Activated T-cell treated with anti-CD3 and anti-CD28 coated beads for 24 hours (primary cell): ENCODE measurements around the gene MBD3L3.
"Not testable (repeated sequence)": the region's sequence is repeated elsewhere in the genome, so short reads cannot be mapped to it uniquely, and the experiment has no call there.

ENCODE experiments used
- DNase-seq: peaks from one replicate; pipeline ENCODE4 v3.0.0-alpha.2; 2020; ENCODE audit warnings: low read depth

Gene MBD3L3

GRCh38 chr19:7063339-7063738 is 4.9 kb upstream of the MBD3L3 start:
- DNase-seq: no peak

- DNase-seq: not testable (repeated sequence)
Measured at GRCh38 chr19:7059977-7060376, 1.5 kb upstream of the MBD3L3 start.

GRCh38 chr19:7056371-7056770 is 2.1 kb downstream of the MBD3L3 start:
- not testable (repeated sequence) for DNase-seq

DNA sequence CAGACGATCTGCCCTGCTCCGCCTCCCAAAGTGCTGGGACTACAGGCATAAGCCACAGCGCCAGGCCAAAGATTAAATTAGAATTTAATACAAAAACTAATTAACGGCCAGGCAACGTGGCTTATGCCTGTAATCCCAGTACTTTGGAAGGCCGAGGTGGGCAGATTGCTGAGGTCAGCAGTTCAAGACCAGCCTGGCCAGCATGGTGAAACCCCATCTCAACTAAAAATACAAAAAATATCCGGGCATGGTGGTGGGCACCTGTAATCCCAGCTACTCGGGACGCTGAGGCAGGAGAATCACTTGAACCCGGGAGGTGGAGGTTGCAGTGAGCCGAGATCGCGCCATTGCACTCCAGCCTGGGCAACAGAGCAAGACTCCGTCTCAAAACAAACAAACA is 2.8 kb downstream of the MBD3L3 start:
- DNase-seq: not testable (repeated sequence)

DNA sequence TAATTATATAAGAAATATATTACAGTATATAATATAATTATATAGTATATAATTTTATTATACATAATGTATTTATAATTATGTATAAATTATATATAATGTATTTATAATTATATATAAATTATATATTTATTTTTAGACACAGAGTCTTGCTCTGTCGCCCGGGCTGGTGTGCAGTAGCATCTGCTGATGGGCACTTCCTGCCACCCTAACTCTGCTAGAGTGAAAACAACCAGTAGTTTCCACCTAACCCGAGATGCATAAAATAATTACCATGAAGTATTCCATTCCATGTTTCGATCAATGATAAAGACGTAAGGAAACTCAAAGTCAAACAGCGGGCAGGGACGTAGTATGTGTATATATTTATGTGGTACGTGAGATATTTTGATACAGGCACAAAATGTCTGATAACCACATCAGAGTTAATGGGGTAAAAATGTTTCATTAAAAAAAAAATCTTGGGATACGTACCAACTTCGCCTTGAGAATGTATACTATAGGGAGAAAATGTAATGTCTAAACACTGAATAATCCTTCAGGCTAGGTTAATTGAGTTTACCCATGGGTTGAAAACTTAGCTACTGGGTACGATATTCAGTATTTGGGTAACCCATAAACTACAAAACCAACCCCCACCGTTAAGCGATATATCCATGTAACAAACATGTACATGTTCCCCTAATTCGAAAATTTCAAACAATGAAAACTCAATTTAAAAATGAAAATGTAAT is 3.7 kb downstream of the MBD3L3 start:
- DNase-seq: not testable (repeated sequence)

- not testable (repeated sequence) for DNase-seq
Measured at GRCh38 chr19:7052896-7053295, 5.6 kb downstream of the MBD3L3 start.

- DNase-seq: not testable (repeated sequence)
Measured at GRCh38 chr19:7051421-7051820, 7.1 kb downstream of the MBD3L3 start.

- not testable (repeated sequence) for DNase-seq
Measured at GRCh38 chr19:7049021-7049420, 9.5 kb downstream of the MBD3L3 start, which contains the start of gene MBD3L2. MBD3L2 (plus strand) TSS chr19:7049321; CDS start chr19:7049374, 53 bp downstream.

DNA sequence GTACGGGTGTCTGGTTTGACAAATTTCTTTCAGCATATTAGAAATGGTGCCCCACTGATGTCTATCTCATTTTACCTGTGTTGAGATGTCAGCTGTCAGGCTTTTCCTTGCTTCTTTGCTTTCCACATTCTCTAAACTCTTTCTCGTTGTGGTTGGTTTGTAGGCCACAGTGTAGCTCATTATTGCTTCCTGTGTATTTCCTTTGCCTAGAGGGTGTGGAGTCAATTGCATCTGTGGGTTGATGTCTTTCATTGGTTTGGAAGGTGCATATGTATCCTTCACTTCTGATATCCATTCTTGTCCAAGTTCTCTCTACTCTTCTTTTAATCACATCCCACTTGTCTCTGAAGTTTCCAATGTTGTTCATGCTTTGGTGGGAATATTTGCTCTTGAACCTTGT is 16.9 kb downstream of the MBD3L3 start:
- not testable (repeated sequence) for DNase-seq

DNA sequence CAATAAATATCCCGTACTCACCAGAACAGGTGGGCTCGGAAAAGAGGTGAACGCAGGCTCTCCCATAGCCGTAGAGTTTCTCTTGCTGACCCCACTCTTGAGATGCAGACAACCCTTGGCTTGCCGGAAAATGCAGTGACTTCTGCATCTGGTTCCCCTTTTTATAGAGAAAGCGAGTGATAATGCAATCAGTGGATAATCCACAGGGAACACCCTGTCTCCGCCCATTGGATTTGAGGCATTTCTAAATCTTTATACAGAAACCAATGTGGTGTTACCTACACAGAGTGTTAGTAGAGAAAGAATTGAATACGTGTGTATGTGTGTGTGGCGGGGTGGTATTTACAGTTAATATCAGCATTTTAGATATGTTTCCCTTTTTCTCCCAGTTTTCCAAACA is 18.4 kb downstream of the MBD3L3 start, which contains the start of gene MBD3L4:
MBD3L4 (minus strand) TSS at position 101 of the 400 bp plus-strand sequence; CDS start at position 66, 35 bp downstream.
- DNase-seq: not testable (repeated sequence)

GRCh38 chr19:7030278-7030677 is 28.2 kb downstream of the MBD3L3 start, which contains the start of gene MBD3L5:
MBD3L5 (plus strand) TSS chr19:7030578; CDS start chr19:7030612, 34 bp downstream.
- not testable (repeated sequence) for DNase-seq

DNA sequence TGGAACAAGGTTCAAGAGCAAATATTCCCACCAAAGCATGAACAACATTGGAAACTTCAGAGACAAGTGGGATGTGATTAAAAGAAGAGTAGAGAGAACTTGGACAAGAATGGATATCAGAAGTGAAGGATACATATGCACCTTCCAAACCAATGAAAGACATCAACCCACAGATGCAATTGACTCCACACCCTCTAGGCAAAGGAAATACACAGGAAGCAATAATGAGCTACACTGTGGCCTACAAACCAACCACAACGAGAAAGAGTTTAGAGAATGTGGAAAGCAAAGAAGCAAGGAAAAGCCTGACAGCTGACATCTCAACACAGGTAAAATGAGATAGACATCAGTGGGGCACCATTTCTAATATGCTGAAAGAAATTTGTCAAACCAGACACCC is 29.7 kb downstream of the MBD3L3 start:
- not testable (repeated sequence) for DNase-seq

- not testable (repeated sequence) for DNase-seq
Measured at GRCh38 chr19:7021331-7021730, 37.1 kb downstream of the MBD3L3 start, which contains the start of gene MBD3L2B. MBD3L2B (minus strand) TSS chr19:7021431; CDS start chr19:7021397, 34 bp downstream.

DNA sequence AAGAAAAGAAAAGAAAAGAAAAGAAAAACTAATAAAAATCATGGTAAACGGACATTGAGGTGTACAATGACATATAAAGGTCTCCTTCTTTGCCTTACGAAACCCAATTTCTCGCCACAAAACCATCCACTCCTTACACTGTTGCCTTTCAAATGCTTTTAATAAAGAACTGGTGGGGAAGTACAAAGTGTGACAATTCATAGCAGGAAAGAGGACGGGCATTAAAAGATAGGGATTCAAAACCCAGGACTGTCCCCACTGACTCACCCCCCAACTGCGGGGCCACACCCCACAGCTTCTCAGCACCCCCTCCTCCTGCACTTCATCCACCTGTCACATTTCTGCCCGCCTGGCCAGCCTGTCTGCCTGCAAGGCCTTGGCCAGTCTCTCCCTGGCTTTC is 39.6 kb downstream of the MBD3L3 start:
- DNase-seq: no peak

DNA sequence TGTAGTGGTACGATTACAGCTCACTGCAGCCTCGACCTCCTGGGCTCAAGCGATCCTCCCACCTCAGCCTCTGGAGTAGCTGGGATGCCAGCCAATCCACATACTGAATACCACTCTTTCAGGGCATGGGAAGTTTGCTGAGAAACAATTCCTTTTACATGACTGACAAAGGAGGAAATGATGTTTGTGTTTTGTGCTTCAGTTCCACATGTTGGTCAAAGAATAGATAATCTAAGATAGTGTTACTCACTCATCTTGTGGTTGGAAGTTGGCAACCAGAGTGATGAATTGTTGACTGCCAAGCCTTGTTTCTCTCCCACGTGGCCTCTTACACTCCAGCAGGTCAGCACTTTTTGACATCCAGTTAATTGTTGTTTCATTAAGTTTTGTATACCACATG is 44.8 kb downstream of the MBD3L3 start:
- DNase-seq: no peak

DNA sequence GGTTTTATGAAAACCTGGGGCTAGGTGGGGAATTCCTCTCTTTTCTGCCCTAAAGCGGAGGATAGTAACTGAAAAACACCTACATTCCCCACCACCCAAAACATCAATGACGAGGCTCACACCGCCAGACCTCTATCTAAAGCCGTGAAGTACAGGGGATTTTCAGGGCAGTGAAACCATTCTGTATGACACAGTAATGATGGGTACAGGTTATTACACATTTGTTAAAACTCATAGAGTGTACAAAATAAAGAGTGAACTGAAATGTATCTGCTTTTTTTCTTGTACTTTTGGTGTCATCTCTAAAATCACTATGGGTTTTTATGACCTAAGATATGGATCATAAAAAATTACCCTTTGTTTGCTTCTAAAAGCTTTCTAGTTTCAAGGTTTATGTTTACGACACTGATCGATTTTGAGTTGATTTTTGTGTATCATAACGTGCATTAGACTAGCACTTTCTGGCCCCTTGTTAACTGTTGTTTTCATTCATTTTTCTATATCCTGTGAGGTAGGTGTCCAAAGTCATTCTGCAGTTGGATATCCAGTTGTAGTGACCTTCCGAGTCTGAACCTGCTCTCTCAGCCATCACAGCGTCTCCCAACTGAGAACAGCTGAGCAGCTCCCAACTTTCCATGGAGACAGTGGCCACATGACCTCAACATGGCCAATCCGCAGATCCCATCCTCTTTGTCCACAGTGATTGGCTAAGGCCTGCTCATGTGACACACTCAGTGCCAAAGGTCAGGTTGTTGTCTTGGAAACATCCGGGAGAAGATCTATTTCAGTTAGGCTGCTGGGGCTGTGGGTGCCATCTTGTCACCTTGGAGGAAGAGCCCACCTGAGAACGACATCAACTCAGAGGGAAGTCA is 47.5 kb downstream of the MBD3L3 start:
- DNase-seq: peak; percentile 23

DNA sequence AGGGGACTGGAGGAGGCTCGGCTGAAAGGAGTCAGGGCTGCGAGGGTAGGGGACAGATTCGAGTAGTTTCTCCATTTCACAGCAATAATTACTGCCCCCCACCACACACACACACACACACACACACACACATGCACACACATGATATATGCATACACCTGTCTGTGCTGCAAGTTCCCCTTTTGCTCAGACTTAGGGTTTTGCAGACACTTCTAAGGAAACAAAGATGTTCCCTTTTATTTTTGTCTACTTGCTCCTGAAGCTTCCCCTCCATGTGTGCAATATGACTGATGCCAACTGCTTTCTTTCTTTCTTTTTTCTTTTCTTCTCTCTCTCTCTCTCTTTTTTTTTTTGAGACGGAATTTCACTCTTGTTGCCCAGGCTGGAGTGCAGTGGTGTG is 50.6 kb downstream of the MBD3L3 start:
- no peak for DNase-seq
